RWPE1 (cell line): Measurements from ENCODE around the gene USP9X.

Experiments
- CTCF ChIA-PET: fragments of 350-600 bp; sonication (Branson Sonifier 250); formaldehyde crosslinking; extraction: SDS; loops from one replicate; lab custom pipeline; 2021; lab: Yijun Ruan, JAX
- POLR2A ChIA-PET: fragments of 400-600 bp; formaldehyde crosslinking; extraction: SDS; loops from one replicate; lab custom pipeline; 2020; ENCODE audit warnings: antibody characterized with exemption; ENCODE audit not compliant: low non-redundant PET; lab: Yijun Ruan, JAX
- DNase-seq: peaks from one replicate; pipeline ENCODE4 v3.0.0; 2012; ENCODE audit warnings: low spot score
- H3K27ac ChIP-seq: fragments of 450-650 bp; 2 replicates; pipeline ENCODE4 v1.5.1; 2017
- CTCF ChIP-seq: fragments of 450-650 bp; conservative IDR thresholded peaks from 2 replicates; pipeline ENCODE4 v1.5.1; 2017; ENCODE audit warnings: low read depth, mild to moderate bottlenecking

The USP9X gene

DNA sequence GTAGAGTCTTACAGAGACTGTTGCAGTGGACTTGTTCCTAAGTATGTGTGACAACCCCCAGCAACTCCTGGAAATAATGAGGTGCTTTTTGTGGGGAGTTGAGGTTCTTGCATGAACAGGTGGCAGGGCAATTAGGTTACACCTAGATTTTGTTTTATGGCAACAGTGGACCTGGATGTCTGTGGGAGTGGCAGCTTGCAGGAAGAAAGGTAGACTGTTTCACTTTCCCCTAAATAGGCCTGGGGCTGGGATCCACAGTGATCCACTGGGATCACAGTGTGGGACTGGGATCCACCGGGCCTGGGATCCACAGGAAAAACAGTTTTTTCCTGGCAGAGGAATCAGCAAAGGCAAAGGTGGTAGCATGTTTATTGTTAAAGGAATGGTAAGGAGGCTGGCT lies 18.3 kb upstream of the USP9X start:
- POLR2A ChIA-PET = no interaction called here
- no peak for DNase-seq
- CTCF ChIA-PET = interaction anchor here (0.6 kb wide), 1 partner anchor 1433 kb away, joined by 3 read pairs; no protein-coding TSS in a partner anchor
- no peak for TF ChIP-seq CTCF
- H3K27ac ChIP-seq = no peak overlapping the region

DNA sequence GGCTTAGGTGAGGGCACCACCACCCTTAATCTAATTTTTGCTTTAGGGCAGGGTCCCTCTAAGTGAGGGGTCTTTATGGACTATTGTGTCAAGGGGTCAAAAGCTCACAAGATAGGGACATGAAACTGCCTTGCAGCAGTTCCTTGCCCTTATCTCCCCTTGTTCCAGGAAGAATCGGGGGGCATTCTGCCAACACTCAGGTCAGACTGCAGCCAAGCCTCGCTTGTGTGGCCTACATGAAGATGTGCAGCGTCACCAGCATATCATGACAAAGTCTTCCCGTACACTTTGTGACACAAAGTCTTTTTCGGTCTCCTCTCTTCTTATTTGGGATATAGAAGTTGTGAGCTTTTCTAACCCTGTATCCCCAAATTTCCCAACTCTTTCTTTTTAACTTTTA lies 17.5 kb upstream of the USP9X start:
- no peak overlapping the region for H3K27ac ChIP-seq
- POLR2A ChIA-PET = no interaction called here
- TF ChIP-seq CTCF = no peak
- CTCF ChIA-PET = no interaction called here
- DNase-seq = no peak

DNA sequence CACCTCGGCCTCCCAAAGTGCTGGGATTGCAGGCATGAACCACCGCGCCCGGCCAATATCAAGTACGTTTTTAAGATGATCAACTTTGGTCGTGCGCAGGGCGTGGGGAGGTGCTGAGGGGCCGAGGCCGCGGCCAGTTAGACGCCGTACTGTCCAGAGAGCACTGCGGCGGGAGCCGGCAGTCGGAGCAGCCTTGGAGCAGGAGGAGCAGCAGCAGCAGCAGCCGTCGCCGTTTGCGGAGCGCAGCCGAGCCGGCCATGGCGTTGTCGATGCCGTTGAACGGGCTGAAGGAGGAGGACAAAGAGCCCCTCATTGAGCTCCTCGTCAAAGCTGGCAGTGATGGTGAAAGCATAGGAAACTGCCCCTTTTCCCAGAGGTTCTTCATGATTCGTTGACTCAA lies 8.5 kb upstream of the USP9X start:
- CTCF ChIA-PET = no interaction called here
- POLR2A ChIA-PET = no interaction called here
- TF ChIP-seq CTCF = no peak
- H3K27ac ChIP-seq = no peak overlapping the region
- no peak for DNase-seq

DNA sequence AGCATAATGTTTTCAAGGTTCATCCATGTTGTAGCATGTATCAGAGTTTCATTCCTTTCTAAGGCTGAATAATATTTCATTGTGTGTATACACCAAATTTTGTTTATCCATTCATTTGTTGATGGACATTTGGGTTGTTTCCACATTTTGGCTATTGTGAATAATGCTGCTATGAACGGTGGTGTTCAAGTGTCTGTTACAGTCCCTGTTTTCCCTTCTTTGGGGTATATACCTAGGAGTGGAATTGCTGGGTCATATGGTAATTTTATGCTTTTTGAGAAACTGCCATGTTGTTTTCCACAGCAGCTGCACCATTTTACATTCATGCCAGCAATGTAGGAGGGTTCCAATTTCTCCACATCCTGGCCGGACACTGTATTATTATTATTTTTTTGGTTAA lies 3.4 kb upstream of the USP9X start:
- no peak for DNase-seq
- ChIA-PET POLR2A (no interaction called here), CTCF (no interaction called here)
- TF ChIP-seq CTCF = no peak
- no peak overlapping the region for H3K27ac ChIP-seq

GRCh38 chrX:41082783-41083182 lies 2.5 kb upstream of the USP9X start:
- ChIA-PET CTCF (no interaction called here), POLR2A (no interaction called here)

DNA sequence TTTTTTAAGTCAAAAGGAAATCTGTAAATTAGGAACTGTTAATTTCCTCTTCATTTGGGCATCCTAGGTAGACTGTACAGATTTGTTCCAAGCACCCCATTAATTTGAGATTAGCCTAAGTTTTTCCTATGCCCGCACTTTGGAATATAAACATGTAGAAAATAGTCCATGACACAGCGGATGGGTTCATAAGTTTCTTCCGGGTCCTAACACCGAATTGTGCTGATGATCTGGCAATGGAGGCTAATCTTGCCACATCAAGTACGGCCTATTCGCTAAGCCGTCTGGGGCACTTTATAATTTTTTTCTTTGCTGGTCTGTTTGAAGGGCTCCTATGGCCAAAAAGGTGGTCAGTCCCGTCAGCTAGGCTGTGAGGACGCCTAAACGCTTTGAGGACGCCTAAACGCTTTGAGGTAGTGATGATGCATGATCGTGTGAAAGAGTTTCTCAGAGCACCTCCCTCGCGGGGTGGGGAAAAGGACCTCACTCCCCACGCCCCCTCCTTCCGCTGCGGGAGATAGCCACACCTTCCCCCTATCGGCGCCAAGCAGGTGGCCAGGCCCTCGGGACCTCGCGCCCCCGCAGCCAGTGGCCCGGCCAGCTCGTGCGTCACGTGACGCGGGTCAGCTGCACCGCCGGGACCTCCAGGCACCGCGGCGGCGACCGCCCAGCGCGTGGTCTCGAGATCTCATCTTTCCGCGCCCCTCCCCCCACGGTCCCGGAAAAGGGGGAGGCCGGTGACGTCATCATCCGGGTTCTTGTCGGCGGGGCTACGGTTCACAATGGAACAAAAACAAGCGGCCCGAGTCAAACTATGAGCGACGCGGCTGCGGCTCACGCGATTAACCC lies 977 bp upstream of the USP9X start:
- H3K27ac ChIP-seq = peak overlapping the region; percentile 96
- ChIA-PET POLR2A (interaction anchor here (0.6 to 3.0 kb wide), 4 partner anchors 25 to 109 kb away, joined by 3 to 14 read pairs (median 3); no protein-coding TSS in a partner anchor), CTCF (interaction anchor here (0.7 kb wide), 1 partner anchor 281 kb away, joined by 3 read pairs; no protein-coding TSS in a partner anchor)
- no peak for TF ChIP-seq CTCF
- peak; percentile 77 for DNase-seq

More at GRCh38 chrX:41082783-41083182, 2.5 kb upstream of the USP9X start:
- H3K27ac ChIP-seq = no peak overlapping the region
- DNase-seq = no peak
- TF ChIP-seq CTCF = no peak
